B cell (primary cell): Measurements from ENCODE around the gene NCOA1.

Experiments
- EZH2 ChIP-seq: IDR thresholded peaks from 2 replicates; pipeline ENCODE4 v1.6.1; 2012; ENCODE audit warnings: borderline replicate concordance, low read depth, mild to moderate bottlenecking, moderate library complexity, low read length; ENCODE audit not compliant: insufficient read depth, poor library complexity, severe bottlenecking
- TF ChIP-seq, protein P1 (sequence below): fragments of 200-600 bp; IDR thresholded peaks from one replicate; pipeline ENCODE4 v1.8.0; 2022; ENCODE audit warnings: antibody characterized with exemption, mild to moderate bottlenecking

GRCh38 chr2:24551016-24551415 is 60.0 kb downstream of the NCOA1 start:
- TF ChIP-seq, protein P1, sequence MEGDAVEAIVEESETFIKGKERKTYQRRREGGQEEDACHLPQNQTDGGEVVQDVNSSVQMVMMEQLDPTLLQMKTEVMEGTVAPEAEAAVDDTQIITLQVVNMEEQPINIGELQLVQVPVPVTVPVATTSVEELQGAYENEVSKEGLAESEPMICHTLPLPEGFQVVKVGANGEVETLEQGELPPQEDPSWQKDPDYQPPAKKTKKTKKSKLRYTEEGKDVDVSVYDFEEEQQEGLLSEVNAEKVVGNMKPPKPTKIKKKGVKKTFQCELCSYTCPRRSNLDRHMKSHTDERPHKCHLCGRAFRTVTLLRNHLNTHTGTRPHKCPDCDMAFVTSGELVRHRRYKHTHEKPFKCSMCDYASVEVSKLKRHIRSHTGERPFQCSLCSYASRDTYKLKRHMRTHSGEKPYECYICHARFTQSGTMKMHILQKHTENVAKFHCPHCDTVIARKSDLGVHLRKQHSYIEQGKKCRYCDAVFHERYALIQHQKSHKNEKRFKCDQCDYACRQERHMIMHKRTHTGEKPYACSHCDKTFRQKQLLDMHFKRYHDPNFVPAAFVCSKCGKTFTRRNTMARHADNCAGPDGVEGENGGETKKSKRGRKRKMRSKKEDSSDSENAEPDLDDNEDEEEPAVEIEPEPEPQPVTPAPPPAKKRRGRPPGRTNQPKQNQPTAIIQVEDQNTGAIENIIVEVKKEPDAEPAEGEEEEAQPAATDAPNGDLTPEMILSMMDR = no peak
- TF ChIP-seq EZH2 = no peak
